Liver (tissue), 9 donors: ENCODE data around the gene MED8. TPM values are rescaled to one million over a fixed set of nuclear protein-coding genes. Genes with fewer than 3 reads are reported as not detected.
A peak's percentile ranks its signal among the peaks of the same experiment; 100 is the strongest.

Source experiments
- DNase-seq: peaks from one replicate; pipeline ENCODE4 v3.0.0-alpha.2; 2017; ENCODE audit warnings: low spot score
- H3K27ac ChIP-seq, 2 donors: one replicate each; pipeline ENCODE4 v1.7.0; 2013; ENCODE audit warnings: inconsistent platforms in 2 of 2, low read length in 2 of 2, control low read depth in 1 of 2, low read depth in 1 of 2, mild to moderate bottlenecking in 1 of 2
- H3K27me3 ChIP-seq, 4 donors: one replicate each; pipeline versions ENCODE4 v1.6.1 to v1.7.0; 2013; ENCODE audit warnings: low read length in 3 of 4, inconsistent platforms in 1 of 4, mild to moderate bottlenecking in 1 of 4, moderate library complexity in 1 of 4; ENCODE audit not compliant: control insufficient read depth in 4 of 4, insufficient read depth in 4 of 4
- H3K36me3 ChIP-seq, 4 donors: one replicate each; pipeline versions ENCODE4 v1.6.1 to v1.7.0; 2013; ENCODE audit warnings: low read length in 3 of 4, mild to moderate bottlenecking in 3 of 4, low read depth in 1 of 4, moderate library complexity in 1 of 4; ENCODE audit not compliant: control insufficient read depth in 4 of 4, insufficient read depth in 3 of 4
- H3K4me1 ChIP-seq, 4 donors: one replicate each; pipeline versions ENCODE4 v1.6.1 to v1.7.0; 2013; ENCODE audit warnings: low read length in 3 of 4, mild to moderate bottlenecking in 3 of 4, moderate library complexity in 1 of 4; ENCODE audit not compliant: control insufficient read depth in 4 of 4, insufficient read depth in 4 of 4
- H3K4me3 ChIP-seq, 3 donors: one replicate each; pipeline versions ENCODE4 v1.6.1 to v1.7.0; 2013; ENCODE audit warnings: low read length in 3 of 3, control low read depth in 1 of 3, low read depth in 1 of 3, mild to moderate bottlenecking in 1 of 3
- H3K9ac ChIP-seq, 2 donors: one replicate each; pipeline ENCODE4 v1.7.0; 2013; ENCODE audit warnings: low read length in 2 of 2, mild to moderate bottlenecking in 2 of 2, moderate library complexity in 2 of 2, control low read depth in 1 of 2, low read depth in 1 of 2
- H3K9me3 ChIP-seq, 4 donors: one replicate each; pipeline versions ENCODE4 v1.6.1 to v1.7.0; 2013; ENCODE audit warnings: low read length in 3 of 4; ENCODE audit not compliant: control insufficient read depth in 4 of 4
- CTCF ChIP-seq: fragments of 150-350 bp; IDR thresholded peaks from 2 replicates; pipeline ENCODE4 v1.5.1; 2017; ENCODE audit warnings: improper control_type of control experiment, low read depth, low read length; ENCODE audit not compliant: missing input control
- HNF4A ChIP-seq, 2 donors: conservative IDR thresholded peaks; 2 replicates each; pipeline ENCODE4 v1.6.1; 2016; ENCODE audit warnings: antibody characterized with exemption in 2 of 2, mild to moderate bottlenecking in 2 of 2
- HNF4G ChIP-seq: IDR thresholded peaks from 2 replicates; pipeline ENCODE4 v1.6.1; 2016; ENCODE audit warnings: antibody characterized with exemption
- RAD21 ChIP-seq, 2 donors: IDR thresholded peaks; 2 replicates each; pipeline ENCODE4 v1.6.1; 2016; ENCODE audit warnings: antibody characterized with exemption in 2 of 2, mild to moderate bottlenecking in 2 of 2
- RXRA ChIP-seq, 2 donors: IDR thresholded peaks; 2 replicates each; pipeline ENCODE4 v1.6.1; 2017 to 2018; ENCODE audit warnings: antibody characterized with exemption in 2 of 2, mild to moderate bottlenecking in 1 of 2
- SP1 ChIP-seq: IDR thresholded peaks from 2 replicates; pipeline ENCODE4 v1.6.1; 2018; ENCODE audit warnings: antibody characterized with exemption, mild to moderate bottlenecking
- ZBTB33 ChIP-seq: IDR thresholded peaks from 2 replicates; pipeline ENCODE4 v1.6.1; 2016; ENCODE audit warnings: antibody characterized with exemption
- WGBS: extraction: QIAGEN DNeasy Blood & Tissue Kit; methylation state at CpG from one replicate; pipeline ENCODE4 v1.1.7; 2013; 5-methylcytosine and 5-hydroxymethylcytosine counted together
- polyA plus RNA-seq, 2 donors: library from polyadenylated mRNA; stranded (reverse) in 1 of 2; unstranded in 1 of 2; fragments of 200-250 nt in 1 of 2; fragments of >200 nt in 1 of 2; fragmentation: Nextera tagmentation in 1 of 2; extraction: Ambion mirVana in 1 of 2; gene quantifications; one replicate each; pipeline versions ENCODE4 v1.2.1 to v1.2.3, GENCODE V29; 2013 to 2015
- total RNA-seq, 2 donors: library from RNA; depleted of rRNA; stranded (reverse); fragments of >200 nt; gene quantifications; one replicate each; pipeline ENCODE4 v1.2.3, GENCODE V29; 2014
- TF ChIP-seq, protein P1 (sequence below): IDR thresholded peaks from 2 replicates; pipeline ENCODE4 v1.6.1; 2016; ENCODE audit warnings: antibody characterized with exemption, mild to moderate bottlenecking
- donor health status: healthy.
- donor health status: healthy.
- donor health status: healthy.
- donor health status: healthy.
- donor health status: healthy.

Gene MED8
- total and polyA plus RNA-seq, 4 donors = 26.2 to 37.6 (median 29.1) TPM

DNA sequence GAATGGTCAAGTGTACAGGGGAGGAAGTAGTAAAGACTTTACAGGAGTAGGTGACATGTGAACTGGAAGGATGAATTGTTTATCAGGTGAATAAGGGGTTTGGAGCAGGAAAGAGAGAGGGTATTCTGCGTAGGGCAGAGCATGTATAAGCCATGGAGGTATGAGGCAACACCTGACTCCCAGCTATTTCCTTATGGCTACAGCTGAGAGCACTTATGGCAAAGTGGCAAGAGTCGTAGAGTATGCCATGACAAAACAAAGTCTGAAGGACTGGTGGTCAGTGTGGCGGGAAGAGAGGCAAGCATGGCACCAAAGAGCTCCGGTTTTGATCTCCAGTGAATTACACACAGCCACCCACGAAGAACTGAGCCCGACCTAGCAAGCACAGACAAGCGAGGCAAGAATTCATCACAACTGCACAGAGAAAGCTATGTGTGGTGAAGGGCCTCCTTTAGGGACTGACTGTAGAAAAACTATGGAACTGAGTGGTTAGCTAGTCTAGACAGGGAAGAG lies 12.8 kb downstream of the MED8 start:
- H3K27ac ChIP-seq = no peak overlapping the region
- H3K36me3 ChIP-seq = peaks cover 0 to 6% (median 4%) of the 10 kb centered on the region in 4 donors

DNA sequence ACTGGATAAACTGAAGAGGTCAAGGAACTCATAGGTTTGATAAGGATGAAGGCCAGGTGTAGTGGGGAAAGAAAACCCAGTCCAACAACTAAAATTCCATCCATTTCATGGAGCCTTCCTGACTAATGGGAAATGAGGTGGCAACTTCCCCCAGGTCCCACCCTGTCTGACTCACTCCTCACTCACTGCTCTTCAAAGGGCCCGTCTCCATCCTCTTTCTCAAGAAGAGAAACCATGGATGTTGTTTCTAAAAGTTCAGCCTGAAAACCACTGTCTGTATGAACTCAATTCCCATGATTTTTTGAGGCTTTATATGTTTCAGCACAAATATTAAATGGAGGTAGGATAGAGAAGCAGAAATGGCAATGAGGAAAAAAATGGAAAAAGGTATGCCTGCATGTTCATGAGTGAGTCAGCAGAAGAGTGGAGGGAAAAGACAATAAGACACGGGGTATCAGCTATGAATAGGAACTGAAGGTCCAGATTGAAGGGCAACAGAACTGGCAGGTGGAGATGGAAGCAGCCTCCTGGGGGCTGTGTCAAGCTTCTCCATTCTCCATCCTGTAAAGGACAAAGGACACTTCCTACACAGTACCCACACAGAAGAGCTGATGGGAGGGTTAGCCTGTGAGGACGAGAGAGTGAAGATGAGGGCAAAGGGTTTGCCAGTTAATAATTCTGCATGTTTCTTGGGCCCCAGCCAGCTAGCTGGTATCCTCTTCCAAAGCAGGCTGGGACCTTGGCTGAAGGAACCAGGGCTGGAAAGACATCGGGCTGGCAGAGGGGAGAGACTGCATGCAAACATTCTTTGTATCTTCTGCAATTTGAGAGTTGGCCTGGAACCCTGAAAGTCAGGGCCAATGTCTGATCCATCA lies 16.3 kb downstream of the MED8 start:
- Histone ChIP-seq H3K9me3 (no peaks in the 10 kb centered on the region), H3K27ac (peak overlapping the region in 1 of 2 donors; percentile 32), H3K4me3 (no peak overlapping the region), H3K9ac (no peak overlapping the region), H3K27me3 (no peaks in the 10 kb centered on the region), H3K36me3 (peaks cover 0 to 5% (median 0%) of the 10 kb centered on the region in 4 donors), H3K4me1 (peaks cover 5 to 19% (median 17%) of the 10 kb centered on the region in 4 donors)
- no peak for DNase-seq
- WGBS = 53% methylated on average over 4 of the region's 4 CpGs
- TF ChIP-seq RAD21 (IDR thresholded peaks at IDR 0.05) = peak in 1 of 2 donors; percentile 22
- TF ChIP-seq HNF4A (conservative IDR thresholded peaks at IDR 0.05) = peak in 1 of 2 donors; percentile 4
- TF ChIP-seq RXRA (IDR thresholded peaks at IDR 0.05) = no peak

More for the DNA sequence above, 12.8 kb downstream of the MED8 start:
- H3K27me3 ChIP-seq = no peaks in the 10 kb centered on the region
- WGBS = 84% methylated on average over 7 of the region's 7 CpGs
- H3K9me3 ChIP-seq = no peaks in the 10 kb centered on the region
- H3K9ac ChIP-seq = no peak overlapping the region
- TF ChIP-seq CTCF (no peak), SP1 (no peak)
- TF ChIP-seq, protein P1, sequence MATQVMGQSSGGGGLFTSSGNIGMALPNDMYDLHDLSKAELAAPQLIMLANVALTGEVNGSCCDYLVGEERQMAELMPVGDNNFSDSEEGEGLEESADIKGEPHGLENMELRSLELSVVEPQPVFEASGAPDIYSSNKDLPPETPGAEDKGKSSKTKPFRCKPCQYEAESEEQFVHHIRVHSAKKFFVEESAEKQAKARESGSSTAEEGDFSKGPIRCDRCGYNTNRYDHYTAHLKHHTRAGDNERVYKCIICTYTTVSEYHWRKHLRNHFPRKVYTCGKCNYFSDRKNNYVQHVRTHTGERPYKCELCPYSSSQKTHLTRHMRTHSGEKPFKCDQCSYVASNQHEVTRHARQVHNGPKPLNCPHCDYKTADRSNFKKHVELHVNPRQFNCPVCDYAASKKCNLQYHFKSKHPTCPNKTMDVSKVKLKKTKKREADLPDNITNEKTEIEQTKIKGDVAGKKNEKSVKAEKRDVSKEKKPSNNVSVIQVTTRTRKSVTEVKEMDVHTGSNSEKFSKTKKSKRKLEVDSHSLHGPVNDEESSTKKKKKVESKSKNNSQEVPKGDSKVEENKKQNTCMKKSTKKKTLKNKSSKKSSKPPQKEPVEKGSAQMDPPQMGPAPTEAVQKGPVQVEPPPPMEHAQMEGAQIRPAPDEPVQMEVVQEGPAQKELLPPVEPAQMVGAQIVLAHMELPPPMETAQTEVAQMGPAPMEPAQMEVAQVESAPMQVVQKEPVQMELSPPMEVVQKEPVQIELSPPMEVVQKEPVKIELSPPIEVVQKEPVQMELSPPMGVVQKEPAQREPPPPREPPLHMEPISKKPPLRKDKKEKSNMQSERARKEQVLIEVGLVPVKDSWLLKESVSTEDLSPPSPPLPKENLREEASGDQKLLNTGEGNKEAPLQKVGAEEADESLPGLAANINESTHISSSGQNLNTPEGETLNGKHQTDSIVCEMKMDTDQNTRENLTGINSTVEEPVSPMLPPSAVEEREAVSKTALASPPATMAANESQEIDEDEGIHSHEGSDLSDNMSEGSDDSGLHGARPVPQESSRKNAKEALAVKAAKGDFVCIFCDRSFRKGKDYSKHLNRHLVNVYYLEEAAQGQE = no peak
- no peak overlapping the region for H3K4me3 ChIP-seq
- no peak for DNase-seq
- peaks cover 0 to 12% (median 10%) of the 10 kb centered on the region in 4 donors for H3K4me1 ChIP-seq

DNA sequence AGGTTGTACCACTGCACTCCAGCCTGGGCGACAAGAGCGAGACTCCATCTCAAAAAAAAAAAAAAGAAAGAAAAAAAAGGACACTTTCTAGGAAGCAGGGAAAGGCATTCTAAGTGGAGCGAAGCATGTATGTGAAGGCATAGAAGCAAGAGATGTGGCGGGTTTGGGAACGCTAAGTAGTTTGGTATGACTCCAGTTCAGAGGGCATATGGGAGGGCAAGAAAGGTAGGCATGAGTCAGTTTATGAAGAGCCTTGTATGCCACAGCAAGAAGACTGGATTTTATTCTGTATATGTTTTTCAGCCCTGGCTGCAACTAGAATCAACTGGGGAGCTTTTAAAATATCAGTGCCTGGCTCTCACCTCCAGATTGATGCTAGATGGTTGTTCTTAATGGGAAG lies 17.4 kb downstream of the MED8 start:
- TF ChIP-seq ZBTB33 = no peak
- no peak for TF ChIP-seq HNF4G
- Histone ChIP-seq H3K9ac (no peak overlapping the region), H3K9me3 (no peaks in the 10 kb centered on the region), H3K27ac (no peak overlapping the region), H3K4me1 (peaks cover 5 to 25% (median 20%) of the 10 kb centered on the region in 4 donors), H3K27me3 (no peaks in the 10 kb centered on the region), H3K36me3 (peaks cover 0 to 5% (median 0%) of the 10 kb centered on the region in 4 donors), H3K4me3 (no peak overlapping the region)
- DNase-seq = no peak
- 98% methylated on average over 5 of the region's 5 CpGs for WGBS
